Suppressor macrophage treated with lipopolysaccharide for 4 hours (primary cell): ENCODE results near the gene IL5RA.

ENCODE experiments used
- DNase-seq: peaks from one replicate; pipeline ENCODE4 v3.0.0-alpha.2; 2020

The IL5RA gene, protein sequence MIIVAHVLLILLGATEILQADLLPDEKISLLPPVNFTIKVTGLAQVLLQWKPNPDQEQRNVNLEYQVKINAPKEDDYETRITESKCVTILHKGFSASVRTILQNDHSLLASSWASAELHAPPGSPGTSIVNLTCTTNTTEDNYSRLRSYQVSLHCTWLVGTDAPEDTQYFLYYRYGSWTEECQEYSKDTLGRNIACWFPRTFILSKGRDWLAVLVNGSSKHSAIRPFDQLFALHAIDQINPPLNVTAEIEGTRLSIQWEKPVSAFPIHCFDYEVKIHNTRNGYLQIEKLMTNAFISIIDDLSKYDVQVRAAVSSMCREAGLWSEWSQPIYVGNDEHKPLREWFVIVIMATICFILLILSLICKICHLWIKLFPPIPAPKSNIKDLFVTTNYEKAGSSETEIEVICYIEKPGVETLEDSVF

DNA sequence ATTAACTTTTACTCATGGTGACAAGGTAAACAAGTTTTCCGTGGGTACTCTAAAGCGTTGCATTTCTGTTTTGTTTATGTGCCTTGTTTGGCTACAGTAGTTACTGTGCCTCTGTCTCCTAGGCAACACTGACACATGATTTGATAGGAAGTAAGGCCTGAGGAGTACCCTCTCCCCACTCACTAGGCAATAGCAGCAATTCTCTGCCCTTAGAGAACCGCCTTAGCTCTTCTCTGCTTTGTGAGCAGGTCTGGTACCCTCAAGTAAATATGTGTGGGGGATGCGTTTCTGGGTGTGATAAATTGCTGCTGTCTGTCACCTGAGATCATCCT lies at the start of gene IL5RA:
Gene IL5RA (minus strand): TSS at position 76 of the 332 bp plus-strand sequence. CDS start 5,390 bp downstream, outside the sequence.
- no peak for DNase-seq

DNA sequence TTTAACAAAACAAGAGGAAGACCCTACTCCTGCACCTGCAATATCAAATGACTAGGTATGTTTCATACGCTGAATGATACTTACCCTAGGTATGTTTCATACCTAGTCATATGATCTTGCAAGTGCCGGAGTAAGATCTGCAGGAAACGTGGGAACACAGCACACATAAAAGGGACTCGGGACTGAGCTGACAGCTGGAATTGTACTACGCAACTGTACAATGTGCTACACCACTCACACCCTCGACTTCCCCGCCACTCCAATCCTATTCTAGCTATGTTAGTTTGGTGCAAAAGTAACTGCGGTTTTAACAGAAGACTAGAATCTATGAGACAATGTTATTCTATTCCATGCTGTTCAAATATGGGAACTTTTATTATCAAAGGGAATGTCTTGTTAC lies 47.3 kb upstream of the IL5RA start:
- no peak for DNase-seq

DNA sequence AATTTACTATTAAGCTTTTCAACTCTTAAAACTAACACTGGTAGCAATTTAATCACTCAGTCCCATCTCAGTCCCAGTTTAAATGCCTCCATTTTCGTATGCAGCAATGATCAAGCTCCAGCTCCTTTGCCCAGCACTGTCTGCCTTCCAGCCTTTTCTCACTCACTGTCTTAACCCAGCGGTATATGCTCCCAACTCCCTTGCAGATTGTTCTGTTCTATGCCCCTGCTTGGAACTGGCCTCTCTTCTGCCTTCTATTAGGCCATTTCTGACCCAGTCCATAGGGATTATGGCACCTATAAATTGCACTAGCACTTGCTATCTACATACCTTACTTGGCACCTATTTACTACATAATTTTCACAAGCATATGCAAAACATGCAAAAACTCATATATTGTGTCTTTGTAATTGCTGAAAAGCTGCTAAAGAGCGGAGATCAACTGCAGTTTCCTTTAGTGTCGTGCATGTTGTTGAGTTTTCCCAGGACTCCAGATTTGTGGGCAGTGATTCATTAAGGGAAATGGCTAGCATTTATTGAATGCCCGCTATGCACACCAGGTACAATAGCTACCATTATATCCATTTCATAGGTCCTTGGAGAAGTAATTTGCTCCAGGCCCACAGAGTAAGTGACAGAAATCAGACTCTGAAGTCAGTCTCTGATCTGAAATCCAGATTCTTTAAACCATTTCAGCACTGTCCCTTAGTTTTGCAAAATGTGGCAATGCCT lies 44.9 kb upstream of the IL5RA start:
- no peak for DNase-seq

DNA sequence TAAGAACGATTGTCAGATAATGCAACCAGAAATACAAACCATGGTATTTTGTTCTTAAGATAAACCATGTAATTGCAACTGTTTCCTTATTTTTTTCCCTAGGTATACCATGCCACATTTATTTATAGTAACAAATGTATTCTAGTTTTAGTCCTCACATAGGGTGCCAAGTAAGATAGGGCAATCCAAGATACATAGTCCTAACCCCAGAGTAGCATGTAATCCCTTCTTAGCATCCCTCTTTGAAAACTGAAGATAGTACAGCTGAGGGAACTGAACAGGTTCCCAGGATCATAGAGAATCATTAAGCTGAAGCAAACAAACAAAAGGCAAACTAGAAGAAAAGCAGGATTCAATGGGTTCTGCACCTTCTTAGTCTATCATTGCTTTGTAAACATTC lies 41.3 kb upstream of the IL5RA start:
- no peak for DNase-seq

DNA sequence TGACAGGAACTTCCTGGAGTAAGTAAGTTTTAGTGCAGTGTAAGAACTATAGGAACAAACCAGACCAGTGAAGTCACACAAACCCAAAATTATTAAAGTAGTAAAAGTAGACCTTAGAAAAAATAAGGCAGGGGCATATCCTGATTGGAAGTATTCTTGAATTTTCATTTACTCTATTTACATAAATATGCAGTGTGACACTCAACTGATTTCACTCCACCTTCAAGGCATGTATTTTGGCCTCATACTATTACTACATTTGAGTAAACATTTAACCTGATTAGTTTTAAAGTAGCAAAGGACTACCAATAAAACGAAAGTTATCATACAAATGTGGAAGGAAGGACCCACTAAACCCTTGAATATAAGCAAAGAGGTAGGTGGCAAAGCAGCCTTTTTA lies 39.4 kb upstream of the IL5RA start:
- DNase-seq: no peak

DNA sequence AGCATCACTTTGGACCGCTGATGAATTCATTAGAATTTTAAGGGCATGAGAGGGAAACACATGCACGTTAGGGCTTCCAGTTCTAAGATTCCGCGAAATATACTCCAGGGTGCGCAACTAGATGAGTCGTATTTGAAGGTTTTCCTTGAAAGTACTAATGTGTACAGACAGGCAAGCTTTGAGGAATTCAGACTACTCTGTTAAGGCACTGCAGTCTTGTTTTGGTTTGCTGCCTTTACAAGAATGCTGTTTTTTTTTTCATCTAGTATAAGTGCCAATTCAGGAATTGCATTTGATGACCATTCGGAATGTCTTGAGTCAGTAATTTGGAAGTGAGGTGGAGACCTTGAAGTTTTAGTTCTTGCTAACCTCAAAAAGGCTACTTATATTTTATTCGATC lies 35.7 kb upstream of the IL5RA start:
- no peak for DNase-seq

DNA sequence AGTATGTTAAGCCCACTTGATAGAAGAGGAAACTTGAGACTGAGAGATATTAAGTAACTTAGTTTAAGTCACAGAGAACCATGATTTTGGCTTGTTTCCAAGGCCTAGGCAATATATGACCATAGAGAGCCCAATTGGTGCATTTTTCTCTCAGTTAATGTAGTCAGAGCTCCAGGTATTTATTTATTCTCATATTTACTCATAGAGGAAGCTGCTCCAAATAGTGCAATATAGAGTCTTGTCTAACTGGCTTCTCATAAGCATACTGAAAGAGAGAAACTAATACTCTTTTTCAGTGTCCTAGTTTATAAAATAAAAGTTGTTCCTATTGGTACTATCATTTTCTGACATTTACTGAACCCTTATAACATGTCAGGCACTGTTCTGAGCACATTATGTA lies 31.8 kb upstream of the IL5RA start:
- DNase-seq: no peak

DNA sequence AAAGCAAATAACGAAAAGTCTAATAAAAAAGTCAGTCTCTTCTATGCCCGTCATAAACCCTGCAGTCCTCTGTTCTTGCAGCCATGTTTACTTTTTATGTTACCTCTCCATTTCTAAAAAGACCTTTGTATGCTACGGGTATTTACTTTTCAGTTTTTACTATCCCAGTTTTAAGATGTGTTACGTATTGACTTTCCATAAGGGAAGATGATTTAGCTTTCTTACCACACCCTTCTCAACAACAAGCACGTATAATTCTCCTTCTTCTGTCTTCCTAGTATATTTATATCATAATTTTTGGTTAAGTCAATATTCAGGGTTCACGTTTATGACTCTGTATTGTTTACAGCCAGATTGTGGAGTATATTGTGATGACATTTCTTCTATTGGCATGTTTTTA lies 27.4 kb upstream of the IL5RA start:
- no peak for DNase-seq

DNA sequence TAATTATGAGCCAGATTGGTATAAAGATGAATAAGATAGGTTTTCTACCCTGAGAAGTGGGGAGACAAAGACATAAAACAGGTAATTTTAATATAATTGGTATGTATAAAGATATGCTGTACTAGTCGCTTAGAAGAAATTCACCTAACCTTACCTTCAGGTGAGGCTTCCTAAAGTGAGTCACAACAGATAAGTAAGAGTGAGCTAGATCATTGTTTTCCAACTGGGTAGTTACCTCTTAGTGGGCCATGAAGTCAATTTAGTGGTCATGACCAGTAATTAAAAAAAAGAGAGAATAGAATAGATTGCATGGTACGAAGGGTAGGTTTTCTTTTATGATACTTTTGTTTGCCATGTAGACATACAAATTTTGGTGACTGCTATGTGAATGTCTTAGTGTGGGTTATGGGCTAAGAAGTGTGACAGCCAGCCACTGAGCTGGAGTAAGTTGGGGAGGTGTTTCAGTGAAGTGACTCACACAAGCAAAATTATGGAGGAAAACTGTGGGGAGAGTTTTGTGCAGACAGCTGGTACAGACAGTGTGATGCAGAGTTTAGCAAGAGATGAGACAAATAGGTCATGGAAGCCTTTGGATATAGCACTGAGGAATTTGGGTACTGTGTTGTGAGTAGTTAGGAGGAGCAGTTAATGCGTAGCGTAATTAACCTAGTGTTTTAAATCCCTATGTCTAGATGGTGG lies 24.7 kb upstream of the IL5RA start:
- no peak for DNase-seq

DNA sequence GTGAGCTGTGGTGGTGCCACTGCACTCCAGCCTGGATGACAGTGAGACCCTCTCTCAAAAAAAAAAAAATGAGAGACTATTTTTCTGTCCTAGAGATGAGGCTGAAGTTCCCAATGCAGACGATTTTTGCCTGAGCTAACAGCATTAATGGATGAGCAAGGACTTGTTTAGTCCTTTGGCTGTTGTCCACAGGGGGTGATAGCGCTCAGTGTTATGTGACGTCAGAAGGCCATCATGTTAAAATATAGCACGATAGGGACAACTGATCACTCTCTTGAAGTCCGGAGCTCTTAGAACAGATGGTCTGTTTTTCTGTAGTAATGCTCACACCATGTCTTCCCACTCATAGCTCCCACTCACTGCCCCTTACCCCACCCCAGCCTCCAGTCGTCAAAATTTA lies 23.3 kb upstream of the IL5RA start:
- DNase-seq: no peak

DNA sequence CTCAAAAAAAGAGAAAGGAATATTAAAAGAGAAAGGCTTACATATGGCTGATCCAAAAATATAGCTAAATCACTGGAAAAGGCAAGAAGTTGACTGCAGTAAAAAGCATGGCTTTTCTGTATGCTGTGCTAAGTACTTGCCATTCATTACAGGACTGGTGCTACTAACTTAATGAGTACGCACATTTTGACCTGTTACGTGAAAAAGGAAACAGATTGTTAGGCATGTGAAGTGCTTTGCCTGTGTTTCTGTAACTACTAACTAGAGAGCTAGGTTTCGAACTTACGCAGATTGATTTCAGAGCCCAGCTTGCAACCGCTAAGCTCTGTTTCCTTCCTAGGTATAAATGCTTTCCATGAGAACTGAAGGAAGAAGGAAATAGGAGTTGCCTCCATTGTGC lies 19.4 kb upstream of the IL5RA start:
- DNase-seq: no peak

DNA sequence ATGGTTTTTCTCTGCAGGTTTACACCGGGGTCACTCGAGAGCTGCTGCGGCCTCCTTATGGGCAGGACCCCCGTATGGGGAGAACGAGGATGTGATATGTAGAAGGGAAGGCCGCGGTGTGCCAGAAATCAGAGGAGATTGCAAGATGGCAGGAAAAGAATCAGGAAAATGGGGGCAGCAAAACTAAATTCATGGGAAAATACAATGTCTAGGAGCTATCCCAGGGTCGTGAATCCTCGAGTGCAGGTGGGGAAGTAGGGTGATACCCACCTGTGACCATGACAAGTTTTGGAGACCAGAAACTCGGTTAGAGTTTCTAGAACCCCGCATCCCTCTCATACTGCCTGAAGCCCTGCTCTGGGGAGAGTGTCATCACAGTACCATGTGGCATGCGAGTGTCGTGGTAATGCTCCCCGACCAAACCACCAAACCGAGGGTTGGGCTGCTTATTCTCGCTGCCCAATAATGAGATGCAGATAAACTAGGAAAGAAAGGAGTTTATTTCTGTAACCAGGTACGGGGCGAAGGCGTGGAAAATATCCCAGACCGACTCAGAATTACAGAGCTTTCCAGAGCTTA lies 17.3 kb upstream of the IL5RA start:
- peak; percentile 7 for DNase-seq

DNA sequence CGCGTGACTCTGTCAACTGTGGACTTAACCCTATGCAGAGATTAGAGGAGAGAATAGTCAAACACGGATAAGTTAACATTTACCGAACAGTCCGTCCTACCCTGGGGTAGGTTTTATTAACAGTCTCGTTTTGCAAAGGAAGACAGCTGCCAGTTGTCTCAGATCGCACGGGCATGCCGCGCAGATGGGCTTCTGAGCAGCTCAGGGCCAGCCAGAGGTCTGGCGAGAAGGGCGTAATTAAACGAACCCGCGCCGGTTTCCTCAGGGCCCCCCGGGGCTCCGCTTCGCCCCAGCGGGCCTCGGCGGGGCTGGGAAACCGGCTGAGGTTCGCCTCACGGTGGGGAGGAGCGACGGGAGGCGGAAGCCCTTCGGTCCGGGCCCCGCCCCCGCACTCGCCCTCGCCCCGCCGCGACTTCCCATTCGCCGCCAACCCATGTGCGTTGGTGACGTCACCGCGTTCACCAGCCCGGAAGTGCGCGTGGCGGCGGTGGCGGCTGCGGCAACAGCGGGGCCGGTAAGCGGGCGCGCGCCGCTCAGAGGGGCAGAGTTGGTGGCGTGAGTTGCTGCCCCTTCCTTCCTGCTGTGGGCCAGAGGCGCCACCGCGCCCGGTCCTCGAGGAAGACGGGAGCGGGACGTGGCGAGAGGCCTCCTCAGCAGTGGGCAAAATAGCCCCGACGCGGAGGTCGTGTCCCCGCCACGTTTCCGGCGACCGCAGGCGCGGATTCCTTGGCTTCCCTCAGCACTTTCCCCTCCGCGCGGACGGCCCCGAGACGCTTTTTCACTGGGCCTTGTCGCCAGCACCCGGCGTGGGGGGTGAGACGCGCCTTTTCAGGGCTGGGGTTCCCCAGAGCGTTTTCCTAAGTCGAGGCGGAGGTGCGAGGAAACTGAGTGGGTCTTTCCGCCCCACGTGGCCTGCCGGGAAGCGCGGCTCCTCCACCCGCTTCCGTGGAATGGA lies 16.6 kb upstream of the IL5RA start, which contains the start of gene TRNT1:
Gene TRNT1 (plus strand): TSS at position 464 of the 955 bp plus-strand sequence. CDS start 2,101 bp downstream, outside the sequence.
- peak; percentile 99 for DNase-seq

DNA sequence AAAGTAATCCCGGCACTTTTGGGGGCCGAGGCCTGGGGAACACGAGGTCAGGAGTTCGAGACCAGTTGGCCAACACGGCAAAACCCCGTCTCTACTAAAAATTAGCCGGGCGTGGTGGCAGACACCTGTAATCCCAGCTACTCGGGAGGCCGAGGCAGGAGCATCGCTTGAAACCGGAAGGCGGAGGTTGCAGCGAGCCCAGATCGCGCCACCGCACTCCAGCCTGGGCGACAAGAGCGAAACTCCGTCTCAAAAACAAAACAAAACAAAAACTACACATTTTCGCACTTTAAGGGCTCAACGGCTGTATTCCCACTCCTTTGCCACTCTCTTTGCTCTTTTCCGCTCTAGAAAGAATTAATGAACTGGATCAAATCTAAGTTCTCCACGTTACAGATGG lies 15.8 kb upstream of the IL5RA start:
- no peak for DNase-seq

DNA sequence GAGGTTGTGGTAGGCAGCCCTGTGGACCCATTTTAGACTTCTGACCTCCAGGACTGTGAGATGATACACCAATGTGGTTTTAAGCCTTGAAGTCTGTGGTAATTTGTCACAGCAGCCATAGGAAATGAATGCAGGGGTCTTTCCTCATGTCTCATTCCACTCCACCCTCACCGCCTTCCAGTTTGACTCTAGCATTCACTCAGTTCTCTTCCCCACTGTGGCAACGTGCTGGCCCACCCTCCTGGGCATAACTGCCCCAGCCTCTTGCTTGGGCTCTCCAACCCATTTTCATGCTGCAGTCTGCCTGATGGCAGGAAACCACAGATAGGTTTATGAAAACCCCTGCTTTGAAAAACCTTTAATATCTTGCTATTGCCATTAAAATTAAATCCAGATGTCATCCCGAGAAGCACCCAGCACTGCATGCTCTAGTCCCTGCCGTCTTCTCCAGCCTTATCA lies 9.2 kb upstream of the IL5RA start:
- no peak for DNase-seq

DNA sequence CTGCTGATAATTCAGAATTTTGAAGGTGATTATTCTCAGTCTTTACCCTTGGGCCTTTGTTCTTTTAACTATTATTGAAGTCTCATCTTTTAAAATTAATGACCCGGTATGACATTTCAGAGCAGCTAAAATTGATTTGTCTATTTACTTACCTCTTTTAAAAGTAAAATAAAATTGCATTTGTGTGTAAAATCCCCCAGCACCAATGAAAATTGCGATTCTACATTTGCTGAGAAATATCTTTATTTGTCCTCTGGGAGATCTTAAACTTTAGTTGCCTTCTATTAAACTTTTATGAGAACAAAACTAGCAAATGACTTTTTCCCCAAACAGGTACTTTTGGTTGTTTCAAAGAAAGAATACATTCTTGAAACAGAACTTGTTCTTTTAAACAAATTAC lies 7.5 kb upstream of the IL5RA start:
- DNase-seq: no peak

DNA sequence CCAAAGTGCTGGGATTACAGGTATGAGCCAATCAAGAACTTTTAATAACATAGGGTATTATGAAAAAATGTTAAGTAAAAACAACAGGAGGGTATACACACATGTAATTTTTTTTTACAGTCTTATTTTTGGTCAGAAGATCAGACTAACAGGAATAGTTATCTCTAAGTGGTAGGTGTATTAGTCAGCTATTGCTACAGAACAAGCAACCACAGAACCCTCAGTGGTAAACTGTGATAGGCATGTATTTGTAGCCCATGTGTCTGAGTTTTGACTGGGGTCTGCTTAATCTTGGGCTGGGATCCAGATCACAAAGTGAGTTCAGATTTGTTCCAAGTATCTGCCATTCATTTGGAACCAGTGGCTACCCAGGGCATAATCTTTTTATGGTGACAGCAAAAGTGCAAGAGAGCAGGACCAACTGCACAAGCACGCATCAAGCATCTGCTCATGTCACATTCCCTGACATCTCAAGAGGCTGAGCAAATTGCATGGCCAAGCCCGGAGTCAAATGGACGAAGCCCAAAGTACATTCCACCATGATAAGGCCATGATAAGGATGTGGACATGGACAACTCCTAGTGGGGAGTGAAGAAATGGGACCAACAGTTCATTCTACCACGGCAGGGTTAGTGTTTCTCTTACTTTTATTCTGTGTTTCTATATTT lies 3.0 kb upstream of the IL5RA start:
- DNase-seq: no peak

DNA sequence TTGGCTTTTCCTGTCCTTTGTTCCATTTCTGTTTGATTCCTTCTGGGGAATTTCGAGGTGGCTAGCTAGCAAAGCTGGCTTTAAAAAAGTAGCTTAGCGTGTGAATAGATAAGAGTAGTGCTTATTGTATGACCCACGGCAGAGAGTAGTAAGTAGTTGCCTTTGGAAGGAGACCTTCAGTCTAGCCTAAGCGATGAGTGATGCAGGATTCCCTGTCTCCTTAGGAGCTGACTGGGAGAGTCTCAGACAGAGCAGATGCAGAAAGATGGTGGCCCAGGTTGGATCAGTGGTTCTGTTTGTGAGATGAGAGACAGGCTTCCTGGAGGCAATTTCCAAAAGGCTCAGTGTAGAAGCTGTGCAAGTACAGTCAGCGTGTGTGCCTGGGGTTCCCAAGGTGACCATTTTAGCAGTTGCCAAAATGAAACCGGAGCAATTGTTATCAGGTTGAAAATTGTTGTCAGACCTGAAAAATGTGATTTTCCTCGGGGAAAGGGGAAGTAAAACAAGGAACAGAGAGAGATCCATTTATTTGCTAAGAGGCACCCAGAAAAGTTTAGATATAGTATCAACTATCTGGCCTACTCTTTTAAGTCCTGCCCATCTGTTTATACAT lies 681 bp upstream of the IL5RA start:
- no peak for DNase-seq

DNA sequence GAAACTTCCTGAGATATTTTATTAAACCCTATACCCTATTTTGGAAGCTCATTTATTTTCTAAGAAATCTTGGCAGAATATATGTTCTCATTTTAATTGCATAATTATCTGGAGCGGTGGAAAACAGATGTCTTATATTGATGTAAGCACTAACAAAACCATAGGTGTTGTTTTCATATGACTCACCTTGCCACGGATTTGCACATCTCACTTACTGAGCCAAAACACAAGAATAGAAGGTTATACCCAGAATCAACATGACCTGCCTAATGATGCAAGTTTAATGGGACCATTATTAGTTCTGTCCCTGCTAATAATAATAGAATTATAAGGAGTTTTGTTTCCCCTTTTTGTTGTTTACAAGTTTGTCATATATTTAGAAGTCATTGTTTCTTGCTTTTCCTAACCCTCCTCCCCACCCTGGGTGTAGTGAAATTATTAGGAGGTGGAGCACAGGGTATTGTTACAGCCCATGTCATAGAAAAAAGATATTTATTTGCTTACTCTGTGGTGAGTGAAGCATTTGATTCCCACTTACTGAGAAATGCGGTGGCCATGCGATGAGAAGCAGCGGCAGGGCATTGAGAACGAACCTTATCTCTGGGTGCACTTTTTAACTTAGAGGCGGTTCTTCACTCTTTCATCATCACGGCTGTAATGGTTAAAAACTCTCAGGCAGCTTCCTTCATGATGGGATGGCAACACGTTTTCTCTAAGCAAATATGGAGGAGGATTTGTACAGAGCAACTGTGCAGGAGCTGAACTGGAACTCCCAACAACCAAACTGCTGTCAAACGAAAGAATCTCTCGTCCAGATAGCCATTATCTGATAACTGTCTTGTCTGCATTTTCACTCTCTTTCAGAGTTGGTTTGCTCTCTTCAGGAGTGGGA lies 521 bp downstream of the IL5RA start:
- DNase-seq: no peak

DNA sequence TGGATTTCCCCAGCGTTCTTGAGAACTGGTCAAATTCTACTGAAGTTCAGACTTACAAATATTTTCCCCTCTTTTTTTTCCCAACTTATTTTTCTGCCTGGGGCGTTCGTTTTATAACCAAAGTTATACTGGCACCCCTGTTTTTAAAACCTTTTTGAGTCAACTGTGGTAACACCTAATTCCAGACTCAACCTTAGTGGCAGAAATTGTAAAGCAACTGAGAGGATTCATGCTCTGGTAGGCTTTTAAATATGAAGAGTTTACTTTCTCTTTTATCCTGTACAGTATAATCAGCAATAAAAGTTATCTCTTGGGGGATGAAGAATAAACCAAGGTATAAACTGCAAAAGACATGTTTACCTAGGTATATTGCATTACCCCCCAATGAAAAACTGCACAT lies 2.3 kb downstream of the IL5RA start:
- no peak for DNase-seq
